PFSK-1 (cell line): ENCODE results near the gene SCTR.

Experiments used
- FOXP2 ChIP-seq: optimal IDR thresholded peaks from 2 replicates; pipeline ENCODE3; 2011; ENCODE audit warnings: borderline replicate concordance, control low read depth, inconsistent platforms; ENCODE audit not compliant: insufficient read depth; ENCODE audit errors: extremely low read length, extremely low read depth
- POLR2AphosphoS5 ChIP-seq: IDR thresholded peaks from 2 replicates; pipeline ENCODE4 v1.6.1; 2012; ENCODE audit warnings: low read depth, mild to moderate bottlenecking, control low read depth, low read length, moderate library complexity
- TAF1 ChIP-seq: IDR thresholded peaks from 2 replicates; pipeline ENCODE4 v1.6.1; 2012; ENCODE audit warnings: low read length, control low read depth, borderline replicate concordance; ENCODE audit not compliant: insufficient read depth
- TF ChIP-seq, protein P1 (sequence below), 2 experiments: IDR thresholded peaks; 2 replicates each; pipeline versions ENCODE4 v1.6.1 to v1.8.0; 2011 to 2012; ENCODE audit warnings: low read depth in 2 of 2, low read length in 2 of 2, control low read depth in 1 of 2, inconsistent platforms in 1 of 2, mild to moderate bottlenecking in 1 of 2, moderate library complexity in 1 of 2; ENCODE audit not compliant: insufficient read depth in 1 of 2

DNA sequence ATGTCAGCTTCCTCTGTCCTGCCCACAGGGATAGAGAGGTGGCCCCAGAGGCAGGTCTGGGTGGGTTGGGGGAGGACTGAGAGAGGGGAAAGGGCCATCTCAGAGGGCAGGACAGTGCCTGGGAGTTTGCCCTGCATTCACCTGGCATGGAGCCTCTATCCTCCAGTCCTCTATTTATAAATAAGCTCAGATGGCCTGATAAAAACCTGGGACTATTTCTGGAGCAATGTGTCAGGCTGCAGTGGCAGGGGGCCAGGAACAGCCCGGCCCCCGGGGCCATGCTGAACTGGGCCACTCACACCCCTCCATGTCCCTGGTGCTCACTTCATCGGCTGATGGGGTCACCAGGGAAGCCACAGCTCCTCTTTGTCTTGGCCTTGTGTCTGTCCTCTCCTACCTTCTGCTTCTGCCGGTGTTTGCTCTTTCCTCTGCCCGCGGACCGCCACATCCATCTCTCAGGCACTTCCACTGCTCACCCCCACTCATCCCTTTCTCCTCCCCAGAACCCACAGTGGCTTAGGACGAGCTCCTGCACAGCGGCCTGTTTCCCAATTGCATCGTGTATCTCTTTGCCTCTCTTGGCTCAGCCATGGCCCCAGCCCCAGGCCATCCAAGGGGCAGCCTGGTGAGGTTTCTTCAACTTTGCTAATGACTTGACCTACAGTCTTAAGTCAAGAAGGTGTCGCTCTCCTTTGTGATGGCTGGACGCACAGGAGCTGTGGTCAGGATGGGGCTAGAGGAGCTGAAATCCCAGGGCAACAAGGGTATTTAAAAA, 38.8 kb downstream of the SCTR start:
- TF ChIP-seq TAF1 (no peak), POLR2AphosphoS5 (no peak), FOXP2 (no peak)
- TF ChIP-seq, protein P1, sequence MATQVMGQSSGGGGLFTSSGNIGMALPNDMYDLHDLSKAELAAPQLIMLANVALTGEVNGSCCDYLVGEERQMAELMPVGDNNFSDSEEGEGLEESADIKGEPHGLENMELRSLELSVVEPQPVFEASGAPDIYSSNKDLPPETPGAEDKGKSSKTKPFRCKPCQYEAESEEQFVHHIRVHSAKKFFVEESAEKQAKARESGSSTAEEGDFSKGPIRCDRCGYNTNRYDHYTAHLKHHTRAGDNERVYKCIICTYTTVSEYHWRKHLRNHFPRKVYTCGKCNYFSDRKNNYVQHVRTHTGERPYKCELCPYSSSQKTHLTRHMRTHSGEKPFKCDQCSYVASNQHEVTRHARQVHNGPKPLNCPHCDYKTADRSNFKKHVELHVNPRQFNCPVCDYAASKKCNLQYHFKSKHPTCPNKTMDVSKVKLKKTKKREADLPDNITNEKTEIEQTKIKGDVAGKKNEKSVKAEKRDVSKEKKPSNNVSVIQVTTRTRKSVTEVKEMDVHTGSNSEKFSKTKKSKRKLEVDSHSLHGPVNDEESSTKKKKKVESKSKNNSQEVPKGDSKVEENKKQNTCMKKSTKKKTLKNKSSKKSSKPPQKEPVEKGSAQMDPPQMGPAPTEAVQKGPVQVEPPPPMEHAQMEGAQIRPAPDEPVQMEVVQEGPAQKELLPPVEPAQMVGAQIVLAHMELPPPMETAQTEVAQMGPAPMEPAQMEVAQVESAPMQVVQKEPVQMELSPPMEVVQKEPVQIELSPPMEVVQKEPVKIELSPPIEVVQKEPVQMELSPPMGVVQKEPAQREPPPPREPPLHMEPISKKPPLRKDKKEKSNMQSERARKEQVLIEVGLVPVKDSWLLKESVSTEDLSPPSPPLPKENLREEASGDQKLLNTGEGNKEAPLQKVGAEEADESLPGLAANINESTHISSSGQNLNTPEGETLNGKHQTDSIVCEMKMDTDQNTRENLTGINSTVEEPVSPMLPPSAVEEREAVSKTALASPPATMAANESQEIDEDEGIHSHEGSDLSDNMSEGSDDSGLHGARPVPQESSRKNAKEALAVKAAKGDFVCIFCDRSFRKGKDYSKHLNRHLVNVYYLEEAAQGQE (IDR thresholded peaks at IDR 0.05; ENCODE audit: insufficient read depth in 1 of 2, low read depth in 2 of 2, low read length in 2 of 2): no peak
